HepG2 (cell line): ENCODE results near the gene TPRN. TPM values are rescaled to one million over a fixed set of nuclear protein-coding genes. Genes with fewer than 3 reads are reported as not detected.

Experiments
- CHD4 ChIP-seq: fragments of 200-600 bp; sonication (generic); IDR thresholded peaks from 2 replicates; pipeline ENCODE4 v1.7.0; 2017; ENCODE audit warnings: mild to moderate bottlenecking, low read length, borderline replicate concordance
- DMAP1 ChIP-seq: IDR thresholded peaks from 2 replicates; pipeline ENCODE4 v1.6.1; 2016
- GPBP1L1 ChIP-seq: sonication (generic); formaldehyde crosslinking; IDR thresholded peaks from 2 replicates; pipeline ENCODE4 v1.5.0; 2020; ENCODE audit warnings: mild to moderate bottlenecking, missing genetic modification reagents
- HNRNPLL ChIP-seq: fragments of 200-400 bp; formaldehyde crosslinking; IDR thresholded peaks from 2 replicates; pipeline ENCODE4 v1.6.1; 2017; ENCODE audit warnings: mild to moderate bottlenecking, low read depth, low read length; ENCODE audit not compliant: poor library complexity, severe bottlenecking
- ISL2 ChIP-seq: sonication (generic); formaldehyde crosslinking; IDR thresholded peaks from 2 replicates; pipeline ENCODE4 v1.5.0; 2020; ENCODE audit warnings: missing genetic modification reagents
- JDP2 ChIP-seq: sonication (generic); formaldehyde crosslinking; IDR thresholded peaks from 2 replicates; pipeline ENCODE4 v1.8.1; 2022; ENCODE audit warnings: missing genetic modification reagents, borderline replicate concordance
- KDM3A ChIP-seq: IDR thresholded peaks from 2 replicates; pipeline ENCODE4 v1.6.1; 2018; ENCODE audit warnings: low read depth, missing compliant biosample characterization
- KMT2B ChIP-seq: IDR thresholded peaks from 2 replicates; pipeline ENCODE4 v1.6.1; 2016; ENCODE audit warnings: missing genetic modification reagents, missing compliant biosample characterization
- NFYC ChIP-seq: IDR thresholded peaks from 2 replicates; pipeline ENCODE4 v1.6.1; 2016; ENCODE audit warnings: missing genetic modification reagents, missing compliant biosample characterization
- NR0B2 ChIP-seq: sonication (generic); formaldehyde crosslinking; IDR thresholded peaks from 2 replicates; pipeline ENCODE4 v1.4.0; 2020; ENCODE audit warnings: mild to moderate bottlenecking, missing genetic modification reagents
- PLSCR1 ChIP-seq: sonication (generic); formaldehyde crosslinking; IDR thresholded peaks from 2 replicates; pipeline ENCODE4 v1.5.0; 2020; ENCODE audit warnings: missing genetic modification reagents, mild to moderate bottlenecking, borderline replicate concordance
- RELA ChIP-seq: sonication (generic); formaldehyde crosslinking; IDR thresholded peaks from 2 replicates; pipeline ENCODE4 v1.4.0; 2020; ENCODE audit warnings: missing genetic modification reagents
- SP1 ChIP-seq, 2 experiments: fragments of 450-650 bp in 1 of 2; sonication (generic) in 1 of 2; formaldehyde crosslinking in 1 of 2; IDR thresholded peaks; 2 replicates each; pipeline versions ENCODE4 v1.4.0 to v1.6.1; 2016 to 2020; ENCODE audit warnings: missing genetic modification reagents in 1 of 2
- STAT6 ChIP-seq: sonication (generic); formaldehyde crosslinking; IDR thresholded peaks from 2 replicates; pipeline ENCODE4 v1.4.0; 2020; ENCODE audit warnings: missing genetic modification reagents, mild to moderate bottlenecking, borderline replicate concordance
- ZBTB25 ChIP-seq: IDR thresholded peaks from 2 replicates; pipeline ENCODE4 v1.6.1; 2018; ENCODE audit warnings: missing genetic modification reagents
- ZBTB42 ChIP-seq: sonication (generic); formaldehyde crosslinking; IDR thresholded peaks from 2 replicates; pipeline ENCODE4 v1.5.0; 2020; ENCODE audit warnings: mild to moderate bottlenecking, missing genetic modification reagents
- ZHX1 ChIP-seq: sonication (generic); formaldehyde crosslinking; IDR thresholded peaks from 2 replicates; pipeline ENCODE4 v1.8.1; 2022; ENCODE audit warnings: low read depth, mild to moderate bottlenecking, missing genetic modification reagents
- ZNF564 ChIP-seq: sonication (generic); formaldehyde crosslinking; IDR thresholded peaks from 2 replicates; pipeline ENCODE4 v1.8.1; 2023; ENCODE audit warnings: mild to moderate bottlenecking, missing genetic modification reagents
- ZNF749 ChIP-seq: sonication (generic); formaldehyde crosslinking; IDR thresholded peaks from 2 replicates; pipeline ENCODE4 v1.8.0; 2022; ENCODE audit warnings: mild to moderate bottlenecking, missing genetic modification reagents, moderate library complexity, borderline replicate concordance
- ZNF773 ChIP-seq: sonication (generic); formaldehyde crosslinking; IDR thresholded peaks from 2 replicates; pipeline ENCODE4 v1.4.0; 2020; ENCODE audit warnings: missing genetic modification reagents, borderline replicate concordance
- ZNF775 ChIP-seq: sonication (generic); formaldehyde crosslinking; IDR thresholded peaks from 2 replicates; pipeline ENCODE4 v1.4.0; 2020; ENCODE audit warnings: missing genetic modification reagents, mild to moderate bottlenecking, moderate library complexity, borderline replicate concordance
- ZSCAN25 ChIP-seq: sonication (generic); formaldehyde crosslinking; IDR thresholded peaks from 2 replicates; pipeline ENCODE4 v1.8.0; 2022; ENCODE audit warnings: mild to moderate bottlenecking, missing genetic modification reagents
- polyA plus RNA-seq, 8 experiments: library from polyadenylated mRNA; depleted of rRNA in 3 of 8; stranded (reverse) in 7 of 8; unstranded in 1 of 8; fragments of >200 nt; fragmentation: Illumina TruSeq in 4 of 8; extraction: Trizol in 4 of 8; gene quantifications; 2 replicates each; pipeline versions ENCODE4 v1.2.1 to v1.2.3, GENCODE V29; 2011 to 2016; ENCODE audit warnings: low read depth in 4 of 8, missing spikeins in 1 of 8, mixed read lengths in 1 of 8; ENCODE audit not compliant: insufficient read depth in 1 of 8
- total RNA-seq, 5 experiments: library from RNA; depleted of rRNA; stranded (reverse); fragments of >200 nt; fragmentation: Illumina TruSeq; extraction: Trizol; gene quantifications; 2 replicates each; pipeline ENCODE4 v1.2.3, GENCODE V29; 2016; ENCODE audit warnings: low read depth in 1 of 5

The TPRN gene
- total and polyA plus RNA-seq, 2 of the 13 experiments (the other 11 are each of a cell fraction or from before 2014, with no cell fraction given), result 10.1 to 19.2 TPM

- TF ChIP-seq ZBTB42 (CRISPR knock-in tag), result no peak
- TF ChIP-seq ZNF749 (CRISPR knock-in tag), result no peak
- TF ChIP-seq STAT6 (CRISPR knock-in tag), result no peak
- TF ChIP-seq CHD4, result no peak
- no peak for TF ChIP-seq ZNF775 (CRISPR knock-in tag)
- TF ChIP-seq ZHX1 (CRISPR knock-in tag), result no peak
- TF ChIP-seq ZBTB25 (CRISPR knock-in tag), result no peak
- no peak for TF ChIP-seq NFYC (CRISPR knock-in tag)
- TF ChIP-seq ZNF773, result no peak
- no peak for TF ChIP-seq ISL2 (CRISPR knock-in tag)
- peak; percentile 12 for TF ChIP-seq HNRNPLL
- TF ChIP-seq PLSCR1 (CRISPR knock-in tag), result no peak
- no peak for TF ChIP-seq NR0B2
- no peak for TF ChIP-seq SP1 (IDR thresholded peaks at IDR 0.05)
- no peak for TF ChIP-seq SP1 (CRISPR knock-in tag; IDR thresholded peaks at IDR 0.05)
- TF ChIP-seq ZSCAN25 (CRISPR knock-in tag), result no peak; the same call in 1 of the 2 replicates
- TF ChIP-seq DMAP1, result no peak
- no peak for TF ChIP-seq KDM3A
- TF ChIP-seq JDP2 (CRISPR knock-in tag), result no peak
- no peak for TF ChIP-seq RELA
- no peak for TF ChIP-seq ZNF564 (CRISPR knock-in tag)
- TF ChIP-seq GPBP1L1 (CRISPR knock-in tag), result no peak
- TF ChIP-seq KMT2B (CRISPR knock-in tag), result no peak
Observed at GRCh38 chr9:137218212-137218753, 17.7 kb upstream of the TPRN start (continued).
